Caco-2 (cell line): ENCODE results near the gene CAPG. TPM values are rescaled to one million over a fixed set of nuclear protein-coding genes. Genes with fewer than 3 reads are reported as not detected.

Experiments used
- BruUV-seq: library from RNA; stranded (reverse); fragments of 400-500 nt; replicated peaks from 2 replicates; lab custom pipeline; 2021; lab: Mats Ljungman, UMichigan
- CTCF ChIA-PET: fragments of 300-600 bp; sonication (Branson Sonifier 250); formaldehyde crosslinking; loops from one replicate; lab custom pipeline; 2022; ENCODE audit warnings: antibody characterized with exemption; lab: Charles Lee
- POLR2A ChIA-PET: fragments of 300-600 bp; sonication (Branson Sonifier 250); formaldehyde crosslinking; loops from one replicate; lab custom pipeline; 2022; ENCODE audit warnings: antibody characterized with exemption; lab: Charles Lee
- DNase-seq, 2 experiments: peaks; one replicate each; pipeline versions ENCODE4 v3.0.0 to v3.0.0-alpha.2; 2020 to 2022
- H3K27me3 ChIP-seq: replicated peaks from 2 replicates; pipeline ENCODE4 v1.6.0; 2011; ENCODE audit warnings: low read length; ENCODE audit not compliant: control insufficient read depth, insufficient read depth
- H3K36me3 ChIP-seq: 2 replicates; pipeline ENCODE4 v1.5.1; 2011; ENCODE audit warnings: low read length; ENCODE audit not compliant: control insufficient read depth, insufficient read depth
- H3K4me1 ChIP-seq: fragments of 250-450 bp; sonication (Bioruptor Pico); 2 replicates; pipeline ENCODE4 v1.5.1; 2020; ENCODE audit warnings: mild to moderate bottlenecking
- H3K4me3 ChIP-seq: 2 replicates; pipeline ENCODE4 v1.5.1; 2011; ENCODE audit warnings: low read depth, mild to moderate bottlenecking, control low read depth, low read length
- H3K9me3 ChIP-seq: fragments of 250-450 bp; sonication (Bioruptor Pico); 2 replicates; pipeline ENCODE4 v1.5.1; 2020; ENCODE audit warnings: mild to moderate bottlenecking, moderate library complexity
- H3K27ac Mint-ChIP-seq: one replicate; pipeline ENCODE4 v1.8.0; 2022; ENCODE audit warnings: mixed read lengths; ENCODE audit not compliant: unreplicated experiment
- H3K27me3 Mint-ChIP-seq: one replicate; pipeline ENCODE4 v1.8.0; 2022; ENCODE audit warnings: mixed read lengths; ENCODE audit not compliant: insufficient read depth, unreplicated experiment
- H3K36me3 Mint-ChIP-seq: one replicate; pipeline ENCODE4 v1.8.0; 2022; ENCODE audit warnings: mild to moderate bottlenecking, mixed read lengths; ENCODE audit not compliant: insufficient read depth, unreplicated experiment
- H3K4me1 Mint-ChIP-seq: one replicate; pipeline ENCODE4 v1.8.0; 2022; ENCODE audit warnings: low read depth, mixed read lengths; ENCODE audit not compliant: unreplicated experiment
- H3K4me3 Mint-ChIP-seq: one replicate; pipeline ENCODE4 v1.8.0; 2022; ENCODE audit warnings: mild to moderate bottlenecking, moderate library complexity, mixed read lengths; ENCODE audit not compliant: unreplicated experiment
- H3K9me3 Mint-ChIP-seq: one replicate; pipeline ENCODE4 v1.8.0; 2022; ENCODE audit warnings: mixed read lengths; ENCODE audit not compliant: unreplicated experiment
- CTCF ChIP-seq, 2 experiments: fragments of 200-600 bp in 1 of 2; IDR thresholded peaks; 1 replicate in 1 of 2; 2 replicates in 1 of 2; pipeline versions ENCODE4 v1.5.1 to v1.8.0; 2011 to 2022; ENCODE audit warnings: antibody characterized with exemption in 1 of 2, control low read depth in 1 of 2, inconsistent platforms in 1 of 2, low read depth in 1 of 2, low read length in 1 of 2, mild to moderate bottlenecking in 1 of 2, moderate library complexity in 1 of 2; ENCODE audit not compliant: insufficient read depth in 1 of 2, severe bottlenecking in 1 of 2, unreplicated experiment in 1 of 2
- intact Hi-C: fragments of 100-400 bp; cut with micrococcal nuclease; formaldehyde crosslinking; loops from one replicate; pipeline ENCODE4 v1.10.0; 2022; ENCODE audit not compliant: unreplicated experiment
- total RNA-seq: library from RNA; stranded (reverse); gene quantifications from 2 replicates; pipeline ENCODE4 v1.2.3, GENCODE V29; 2022

The CAPG gene
- total RNA-seq, 1 experiment from 2014 or later: 10.0 TPM

GRCh38 chr2:85434696-85435095, 24.5 kb upstream of the CAPG start:
- no peaks in the 10 kb centered on the region for H3K36me3 ChIP-seq
- no peaks in the 10 kb centered on the region for H3K27me3 ChIP-seq
- TF ChIP-seq CTCF (IDR thresholded peaks at IDR 0.05; ENCODE audit: insufficient read depth in 1 of 2, low read depth in 1 of 2, low read length in 1 of 2, severe bottlenecking in 1 of 2, unreplicated experiment in 1 of 2): no peak
- intact Hi-C loops: no loop called here
- Mint-ChIP-seq H3K27me3 (no peaks in the 10 kb centered on the region), H3K4me1 (peaks cover 6% of the 10 kb centered on the region), H3K9me3 (no peaks in the 10 kb centered on the region), H3K4me3 (no peak overlapping the region), H3K36me3 (no peaks in the 10 kb centered on the region), H3K27ac (no peak overlapping the region)
- no peaks in the 10 kb centered on the region for H3K9me3 ChIP-seq
- no peak overlapping the region for H3K4me3 ChIP-seq
- ChIA-PET POLR2A (no interaction called here), CTCF (no interaction called here)
- DNase-seq: no peak
- H3K4me1 ChIP-seq: peaks cover 18% of the 10 kb centered on the region
- BruUV-seq: no TSS peak

- H3K27ac Mint-ChIP-seq: no peak overlapping the region
- H3K36me3 Mint-ChIP-seq: no peaks in the 10 kb centered on the region
- peaks cover 6% of the 10 kb centered on the region for H3K4me1 Mint-ChIP-seq
- POLR2A ChIA-PET: no interaction called here
- H3K27me3 Mint-ChIP-seq: no peaks in the 10 kb centered on the region
- Histone ChIP-seq H3K4me1 (peaks cover 15% of the 10 kb centered on the region), H3K4me3 (no peak overlapping the region), H3K36me3 (no peaks in the 10 kb centered on the region), H3K27me3 (no peaks in the 10 kb centered on the region), H3K9me3 (no peaks in the 10 kb centered on the region)
- DNase-seq: no peak
- no peaks in the 10 kb centered on the region for H3K9me3 Mint-ChIP-seq
- CTCF ChIA-PET: no interaction called here
- no peak for TF ChIP-seq CTCF (IDR thresholded peaks at IDR 0.05; ENCODE audit: insufficient read depth in 1 of 2, low read depth in 1 of 2, low read length in 1 of 2, severe bottlenecking in 1 of 2, unreplicated experiment in 1 of 2)
- intact Hi-C loops: no loop called here
- H3K4me3 Mint-ChIP-seq: no peak overlapping the region
- BruUV-seq: no TSS peak
These were observed 23.4 kb upstream of the CAPG start for GRCh38 chr2:85433511-85434089.

GRCh38 chr2:85431570-85432205, 21.5 kb upstream of the CAPG start:
- ChIA-PET POLR2A (interaction anchor here (0.6 kb wide), 1 partner anchor 11 kb away, joined by 4 read pairs; no protein-coding TSS in a partner anchor), CTCF (no interaction called here)
- no peaks in the 10 kb centered on the region for H3K4me1 Mint-ChIP-seq
- Histone ChIP-seq H3K4me1 (peaks cover 2% of the 10 kb centered on the region), H3K9me3 (no peaks in the 10 kb centered on the region), H3K4me3 (no peak overlapping the region), H3K27me3 (no peaks in the 10 kb centered on the region), H3K36me3 (no peaks in the 10 kb centered on the region)
- no peaks in the 10 kb centered on the region for H3K36me3 Mint-ChIP-seq
- TF ChIP-seq CTCF (IDR thresholded peaks at IDR 0.05; ENCODE audit: insufficient read depth in 1 of 2, low read depth in 1 of 2, low read length in 1 of 2, severe bottlenecking in 1 of 2, unreplicated experiment in 1 of 2): no peak
- no peaks in the 10 kb centered on the region for H3K9me3 Mint-ChIP-seq
- no peaks in the 10 kb centered on the region for H3K27me3 Mint-ChIP-seq
- BruUV-seq: no TSS peak
- intact Hi-C loops: no loop called here
- no peak overlapping the region for H3K4me3 Mint-ChIP-seq
- no peak overlapping the region for H3K27ac Mint-ChIP-seq
- no peak for DNase-seq
